DOHH2 (cell line): ENCODE data around the gene KBTBD4.

Source experiments
- CTCF ChIP-seq: fragments of 200-600 bp; sonication (generic); IDR thresholded peaks from one replicate; pipeline ENCODE4 v1.5.1; 2014; ENCODE audit warnings: antibody characterized with exemption, mild to moderate bottlenecking, low read depth, low read length; ENCODE audit not compliant: poor library complexity, severe bottlenecking
- EZH2phosphoT487 ChIP-seq: fragments of 200-600 bp; sonication (generic); IDR thresholded peaks from 2 replicates; pipeline ENCODE4 v1.6.1; 2017; ENCODE audit warnings: borderline replicate concordance, mild to moderate bottlenecking, antibody characterized with exemption, low read length, moderate library complexity, mixed read lengths

- TF ChIP-seq EZH2phosphoT487 (no peak), CTCF (no peak)
Measured at GRCh38 chr11:47570651-47571356, 8.0 kb downstream of the KBTBD4 start.
